Fibroblast of lung (primary cell): ENCODE results near the gene PLEKHA5.

Source experiments
- EZH2 ChIP-seq: IDR thresholded peaks from 2 replicates; pipeline ENCODE4 v1.5.1; 2012; ENCODE audit warnings: low read length, control low read depth, mild to moderate bottlenecking; ENCODE audit errors: missing control alignments
- TF ChIP-seq, protein P1 (sequence below), 2 donors: IDR thresholded peaks in 1 of 2; conservative IDR thresholded peaks in 1 of 2; 1 replicate in 1 of 2; 2 replicates in 1 of 2; pipeline ENCODE4 v1.5.1; 2011 to 2012; ENCODE audit warnings: low read length in 2 of 2, control low read depth in 1 of 2, inconsistent platforms in 1 of 2, low read depth in 1 of 2, mild to moderate bottlenecking in 1 of 2

DNA sequence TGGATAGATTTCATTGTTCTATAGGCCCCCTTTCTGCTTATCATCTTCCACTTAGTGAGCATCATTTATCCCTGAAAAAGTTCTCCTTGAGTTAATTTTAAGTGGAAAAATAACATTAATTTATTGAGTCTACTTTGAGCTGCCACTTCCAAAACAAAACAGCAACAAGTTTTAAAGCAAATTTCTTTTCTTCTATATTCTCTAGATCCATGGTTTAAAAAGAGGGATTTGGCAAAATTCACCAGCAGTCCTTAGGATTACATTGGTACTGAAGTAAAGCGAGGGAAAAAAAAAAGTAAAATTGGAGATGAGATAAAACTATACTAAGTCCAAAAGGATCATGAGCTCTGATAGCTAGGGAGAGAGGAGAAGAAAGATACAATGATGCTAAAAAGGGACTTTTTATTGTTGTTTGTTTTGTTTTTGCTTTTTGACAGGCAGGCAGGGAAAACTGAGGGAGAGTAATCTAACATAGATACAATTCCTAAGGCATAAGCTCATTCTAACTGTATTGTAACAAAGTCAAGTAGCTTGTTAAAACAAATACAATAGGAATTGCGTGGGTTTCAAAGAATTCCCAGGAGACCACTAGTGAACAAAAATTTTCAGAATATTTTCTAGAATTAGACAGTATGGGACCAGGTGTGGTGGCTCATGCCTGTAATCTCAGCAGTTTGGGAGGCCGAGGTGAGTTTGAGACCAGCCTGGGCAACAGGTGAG, 19.2 kb upstream of the PLEKHA5 start:
- TF ChIP-seq EZH2 = no peak
- TF ChIP-seq, protein P1, sequence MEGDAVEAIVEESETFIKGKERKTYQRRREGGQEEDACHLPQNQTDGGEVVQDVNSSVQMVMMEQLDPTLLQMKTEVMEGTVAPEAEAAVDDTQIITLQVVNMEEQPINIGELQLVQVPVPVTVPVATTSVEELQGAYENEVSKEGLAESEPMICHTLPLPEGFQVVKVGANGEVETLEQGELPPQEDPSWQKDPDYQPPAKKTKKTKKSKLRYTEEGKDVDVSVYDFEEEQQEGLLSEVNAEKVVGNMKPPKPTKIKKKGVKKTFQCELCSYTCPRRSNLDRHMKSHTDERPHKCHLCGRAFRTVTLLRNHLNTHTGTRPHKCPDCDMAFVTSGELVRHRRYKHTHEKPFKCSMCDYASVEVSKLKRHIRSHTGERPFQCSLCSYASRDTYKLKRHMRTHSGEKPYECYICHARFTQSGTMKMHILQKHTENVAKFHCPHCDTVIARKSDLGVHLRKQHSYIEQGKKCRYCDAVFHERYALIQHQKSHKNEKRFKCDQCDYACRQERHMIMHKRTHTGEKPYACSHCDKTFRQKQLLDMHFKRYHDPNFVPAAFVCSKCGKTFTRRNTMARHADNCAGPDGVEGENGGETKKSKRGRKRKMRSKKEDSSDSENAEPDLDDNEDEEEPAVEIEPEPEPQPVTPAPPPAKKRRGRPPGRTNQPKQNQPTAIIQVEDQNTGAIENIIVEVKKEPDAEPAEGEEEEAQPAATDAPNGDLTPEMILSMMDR (conservative IDR thresholded peaks at IDR 0.05 in 1 of 2, IDR thresholded peaks at IDR 0.05 in 1 of 2; ENCODE audit: low read depth in 1 of 2, low read length in 2 of 2) = no peak
